ENCODE data around the gene OMG.
"Not testable (repeated sequence)": the region's sequence is repeated elsewhere in the genome, so short reads cannot be mapped to it uniquely, and the experiment has no call there.

The OMG gene

GRCh38 chr17:31308372-31309334, 11.6 kb upstream of the OMG start:
- no peak for DNase-seq (ENCODE audit: low read depth in 2 of 2)

- DNase-seq (ENCODE audit: low read depth in 2 of 2), result no peak
These were observed 10.6 kb upstream of the OMG start for GRCh38 chr17:31307640-31308039.

- no peak for DNase-seq (ENCODE audit: low read depth in 2 of 2)
These were observed 2.6 kb upstream of the OMG start for GRCh38 chr17:31299624-31300023.

- no peak for DNase-seq (ENCODE audit: low read depth in 2 of 2)
These were observed 897 bp downstream of the OMG start for GRCh38 chr17:31296142-31296541.

- no peak for DNase-seq (ENCODE audit: low read depth in 2 of 2)
These were observed 1.6 kb downstream of the OMG start for GRCh38 chr17:31295489-31295871.

GRCh38 chr17:31294820-31295488, 2.1 kb downstream of the OMG start:
- no peak for DNase-seq (ENCODE audit: low read depth in 2 of 2)

GRCh38 chr17:31294231-31294630, 2.8 kb downstream of the OMG start:
- no peak for DNase-seq (ENCODE audit: low read depth in 2 of 2)

GRCh38 chr17:31293581-31293980, 3.5 kb downstream of the OMG start:
- DNase-seq (ENCODE audit: low read depth in 2 of 2), result no peak

GRCh38 chr17:31291820-31292219, 5.2 kb downstream of the OMG start:
- DNase-seq (ENCODE audit: low read depth in 2 of 2), result no peak

- DNase-seq (ENCODE audit: low read depth in 2 of 2), result no peak
These were observed 7.2 kb downstream of the OMG start for GRCh38 chr17:31289790-31290189.

GRCh38 chr17:31287932-31288331, 9.1 kb downstream of the OMG start:
- DNase-seq (ENCODE audit: low read depth in 2 of 2), result not testable (repeated sequence)

GRCh38 chr17:31286587-31286986, 10.5 kb downstream of the OMG start:
- no peak for DNase-seq (ENCODE audit: low read depth in 2 of 2)

GRCh38 chr17:31283841-31284240, 13.2 kb downstream of the OMG start:
- DNase-seq (ENCODE audit: low read depth in 2 of 2), result no peak

- DNase-seq (ENCODE audit: low read depth in 2 of 2), result no peak
These were observed 16.0 kb downstream of the OMG start for GRCh38 chr17:31281061-31281460.

GRCh38 chr17:31279401-31279800, 17.6 kb downstream of the OMG start:
- DNase-seq (ENCODE audit: low read depth in 2 of 2), result no peak

- no peak for DNase-seq (ENCODE audit: low read depth in 2 of 2)
These were observed 21.9 kb downstream of the OMG start for GRCh38 chr17:31275116-31275515.

GRCh38 chr17:31274252-31274651, 22.8 kb downstream of the OMG start:
- no peak for DNase-seq (ENCODE audit: low read depth in 2 of 2)

- no peak for DNase-seq (ENCODE audit: low read depth in 2 of 2)
These were observed 23.5 kb downstream of the OMG start for GRCh38 chr17:31273516-31273915.

GRCh38 chr17:31272803-31273202, 24.2 kb downstream of the OMG start:
- no peak for DNase-seq (ENCODE audit: low read depth in 2 of 2)

GRCh38 chr17:31272236-31272635, 24.8 kb downstream of the OMG start:
- no peak for DNase-seq (ENCODE audit: low read depth in 2 of 2)

GRCh38 chr17:31269578-31269983, 27.5 kb downstream of the OMG start:
- DNase-seq (ENCODE audit: low read depth in 2 of 2), result no peak

GRCh38 chr17:31269036-31269577, 27.9 kb downstream of the OMG start:
- DNase-seq (ENCODE audit: low read depth in 2 of 2), result no peak

GRCh38 chr17:31266042-31266441, 31.0 kb downstream of the OMG start:
- DNase-seq (ENCODE audit: low read depth in 2 of 2), result no peak
